ENCODE results near the gene CCNI2. TPM values are rescaled to one million over a fixed set of nuclear protein-coding genes. Genes with fewer than 3 reads are reported as not detected.

Gene CCNI2
- total RNA-seq, 1 experiment from 2014 or later = not detected

- Histone ChIP-seq H3K9me3 (replicated peaks) (no peaks in the 10 kb centered on the region), H3K36me3 (peaks cover 70% of the 10 kb centered on the region), H3K27ac (no peak overlapping the region), H3K4me3 (no peak overlapping the region), H3K27me3 (replicated peaks) (no peaks in the 10 kb centered on the region), H3K4me1 (replicated peaks) (peaks cover 19% of the 10 kb centered on the region)
- no peak for DNase-seq (ENCODE audit: low read depth in 1 of 2, low spot score in 2 of 2)
Observed at GRCh38 chr5:132764051-132764450, 16.8 kb downstream of the CCNI2 start.

DNA sequence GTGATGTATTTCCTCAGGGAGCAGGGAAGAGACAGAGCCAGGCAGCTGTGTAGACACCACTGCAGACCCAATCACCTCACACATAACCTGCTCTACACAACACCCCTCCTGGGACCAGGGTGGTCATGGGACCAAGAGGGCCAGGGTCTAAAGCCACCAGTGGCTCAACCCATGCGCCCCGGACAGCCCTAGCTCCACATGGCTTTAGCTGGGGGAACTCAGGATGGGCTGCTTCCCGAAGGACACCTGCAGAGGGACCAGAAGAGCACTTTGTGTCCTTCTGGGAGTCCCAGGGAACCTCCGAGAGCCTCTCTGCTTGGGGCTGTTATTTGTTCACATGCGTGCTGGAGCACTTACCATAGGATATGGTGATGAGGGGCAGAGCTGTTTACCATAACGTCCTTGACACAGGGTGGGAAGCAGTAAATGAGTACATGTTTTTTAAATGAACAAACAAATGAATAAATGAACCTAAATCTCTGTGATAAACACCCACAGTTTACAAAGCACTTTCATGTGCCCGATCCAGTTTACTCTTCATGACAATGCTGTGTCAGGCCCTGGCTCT, 17.5 kb downstream of the CCNI2 start:
- peaks cover 19% of the 10 kb centered on the region for H3K4me1 ChIP-seq (replicated peaks)
- no peak overlapping the region for H3K27ac ChIP-seq
- no peak for DNase-seq (ENCODE audit: low read depth in 1 of 2, low spot score in 2 of 2)
- H3K36me3 ChIP-seq = peaks cover 67% of the 10 kb centered on the region
- H3K4me3 ChIP-seq = no peak overlapping the region
- H3K9me3 ChIP-seq (replicated peaks) = no peaks in the 10 kb centered on the region
- no peaks in the 10 kb centered on the region for H3K27me3 ChIP-seq (replicated peaks)

DNA sequence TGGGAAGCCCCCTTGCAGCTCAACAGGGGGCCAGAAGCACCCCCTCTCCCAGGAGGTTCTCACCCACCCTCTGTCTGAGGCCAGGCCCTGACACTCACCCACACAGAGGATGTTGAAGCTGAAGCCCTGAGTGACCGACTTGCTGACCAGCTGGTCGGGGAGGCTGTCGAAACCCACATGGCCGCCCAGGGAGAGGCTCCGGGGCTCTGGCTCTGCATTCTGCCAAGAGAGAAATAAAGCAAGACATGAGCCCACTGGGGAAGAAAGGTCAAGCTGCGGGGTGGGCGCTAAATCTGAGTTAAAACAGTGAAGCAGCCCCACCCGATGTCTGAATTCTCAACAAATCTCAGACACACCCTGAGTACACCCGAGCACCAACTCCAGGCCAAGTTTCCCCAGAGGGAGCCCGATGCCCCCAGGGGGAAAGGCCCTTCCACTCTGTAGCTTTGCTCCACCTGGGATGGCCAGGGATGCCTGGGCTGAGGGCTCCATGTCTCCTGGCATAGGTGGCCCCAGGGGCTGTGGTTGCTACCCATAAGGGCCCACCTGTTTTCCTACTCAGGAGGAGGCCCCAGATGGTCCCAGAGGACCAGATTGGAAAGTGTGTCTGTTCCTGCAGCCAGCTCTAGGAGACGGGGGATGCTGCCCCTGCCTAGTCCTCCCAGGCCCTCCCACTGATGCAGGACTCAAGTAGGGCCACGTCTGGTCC, 18.2 kb downstream of the CCNI2 start:
- H3K27ac ChIP-seq = no peak overlapping the region
- no peak for DNase-seq (ENCODE audit: low read depth in 1 of 2, low spot score in 2 of 2)
- H3K4me1 ChIP-seq (replicated peaks) = peaks cover 19% of the 10 kb centered on the region
- H3K4me3 ChIP-seq = no peak overlapping the region
- H3K27me3 ChIP-seq (replicated peaks) = no peaks in the 10 kb centered on the region
- H3K36me3 ChIP-seq = peaks cover 60% of the 10 kb centered on the region
- H3K9me3 ChIP-seq (replicated peaks) = no peaks in the 10 kb centered on the region

- peaks cover 19% of the 10 kb centered on the region for H3K4me1 ChIP-seq (replicated peaks)
- DNase-seq (ENCODE audit: low read depth in 1 of 2, low spot score in 2 of 2) = no peak
- no peak overlapping the region for H3K27ac ChIP-seq
- no peaks in the 10 kb centered on the region for H3K27me3 ChIP-seq (replicated peaks)
- peaks cover 52% of the 10 kb centered on the region for H3K36me3 ChIP-seq
- no peak overlapping the region for H3K4me3 ChIP-seq
- no peaks in the 10 kb centered on the region for H3K9me3 ChIP-seq (replicated peaks)
Observed at GRCh38 chr5:132766020-132766805, 19.0 kb downstream of the CCNI2 start.

DNA sequence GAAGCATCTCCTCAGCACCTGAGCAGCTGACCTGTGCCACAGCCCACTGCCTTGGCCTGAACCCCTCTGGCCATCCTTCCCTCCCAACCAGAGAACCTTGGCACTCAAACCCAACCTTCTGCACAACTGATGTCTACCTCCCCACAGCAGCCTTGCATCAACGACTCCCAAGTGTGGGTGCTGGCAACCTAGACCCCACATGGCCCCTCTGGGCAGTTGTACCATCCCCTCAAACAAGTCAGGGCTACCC, 19.5 kb downstream of the CCNI2 start:
- no peaks in the 10 kb centered on the region for H3K9me3 ChIP-seq (replicated peaks)
- H3K27ac ChIP-seq = no peak overlapping the region
- no peak overlapping the region for H3K4me3 ChIP-seq
- no peaks in the 10 kb centered on the region for H3K27me3 ChIP-seq (replicated peaks)
- no peak for DNase-seq (ENCODE audit: low read depth in 1 of 2, low spot score in 2 of 2)
- H3K36me3 ChIP-seq = peaks cover 47% of the 10 kb centered on the region
- peaks cover 23% of the 10 kb centered on the region for H3K4me1 ChIP-seq (replicated peaks)

- H3K9me3 ChIP-seq (replicated peaks) = no peaks in the 10 kb centered on the region
- no peaks in the 10 kb centered on the region for H3K27me3 ChIP-seq (replicated peaks)
- peak overlapping the region; percentile 32 for H3K27ac ChIP-seq
- peaks cover 43% of the 10 kb centered on the region for H3K36me3 ChIP-seq
- no peak overlapping the region for H3K4me3 ChIP-seq
- DNase-seq (ENCODE audit: low read depth in 1 of 2, low spot score in 2 of 2) = no peak
- peaks cover 27% of the 10 kb centered on the region for H3K4me1 ChIP-seq (replicated peaks)
Observed at GRCh38 chr5:132767150-132767549, 19.9 kb downstream of the CCNI2 start.

- H3K4me1 ChIP-seq (replicated peaks) = peaks cover 31% of the 10 kb centered on the region
Observed at GRCh38 chr5:132768485-132768868, 21.3 kb downstream of the CCNI2 start.

GRCh38 chr5:132770476-132771159, 23.4 kb downstream of the CCNI2 start:
- Histone ChIP-seq H3K9me3 (replicated peaks) (no peaks in the 10 kb centered on the region), H3K4me3 (no peak overlapping the region), H3K36me3 (peaks cover 17% of the 10 kb centered on the region), H3K4me1 (replicated peaks) (peaks cover 33% of the 10 kb centered on the region), H3K27me3 (replicated peaks) (no peaks in the 10 kb centered on the region), H3K27ac (no peak overlapping the region)
- no peak for DNase-seq (ENCODE audit: low read depth in 1 of 2, low spot score in 2 of 2)

More at GRCh38 chr5:132768485-132768868, 21.3 kb downstream of the CCNI2 start:
- Histone ChIP-seq H3K27ac (no peak overlapping the region), H3K4me3 (no peak overlapping the region), H3K36me3 (peaks cover 30% of the 10 kb centered on the region), H3K9me3 (replicated peaks) (no peaks in the 10 kb centered on the region), H3K27me3 (replicated peaks) (no peaks in the 10 kb centered on the region)
- no peak for DNase-seq (ENCODE audit: low read depth in 1 of 2, low spot score in 2 of 2)

- H3K9me3 ChIP-seq (replicated peaks) = no peaks in the 10 kb centered on the region
- peaks cover 14% of the 10 kb centered on the region for H3K36me3 ChIP-seq
- H3K4me1 ChIP-seq (replicated peaks) = peaks cover 39% of the 10 kb centered on the region
- H3K27ac ChIP-seq = no peak overlapping the region
- peak in 1 of 2 experiments; percentile 35 for DNase-seq (ENCODE audit: low read depth in 1 of 2, low spot score in 2 of 2)
- H3K4me3 ChIP-seq = no peak overlapping the region
- H3K27me3 ChIP-seq (replicated peaks) = no peaks in the 10 kb centered on the region
Observed at GRCh38 chr5:132771503-132771998, 24.3 kb downstream of the CCNI2 start.

DNA sequence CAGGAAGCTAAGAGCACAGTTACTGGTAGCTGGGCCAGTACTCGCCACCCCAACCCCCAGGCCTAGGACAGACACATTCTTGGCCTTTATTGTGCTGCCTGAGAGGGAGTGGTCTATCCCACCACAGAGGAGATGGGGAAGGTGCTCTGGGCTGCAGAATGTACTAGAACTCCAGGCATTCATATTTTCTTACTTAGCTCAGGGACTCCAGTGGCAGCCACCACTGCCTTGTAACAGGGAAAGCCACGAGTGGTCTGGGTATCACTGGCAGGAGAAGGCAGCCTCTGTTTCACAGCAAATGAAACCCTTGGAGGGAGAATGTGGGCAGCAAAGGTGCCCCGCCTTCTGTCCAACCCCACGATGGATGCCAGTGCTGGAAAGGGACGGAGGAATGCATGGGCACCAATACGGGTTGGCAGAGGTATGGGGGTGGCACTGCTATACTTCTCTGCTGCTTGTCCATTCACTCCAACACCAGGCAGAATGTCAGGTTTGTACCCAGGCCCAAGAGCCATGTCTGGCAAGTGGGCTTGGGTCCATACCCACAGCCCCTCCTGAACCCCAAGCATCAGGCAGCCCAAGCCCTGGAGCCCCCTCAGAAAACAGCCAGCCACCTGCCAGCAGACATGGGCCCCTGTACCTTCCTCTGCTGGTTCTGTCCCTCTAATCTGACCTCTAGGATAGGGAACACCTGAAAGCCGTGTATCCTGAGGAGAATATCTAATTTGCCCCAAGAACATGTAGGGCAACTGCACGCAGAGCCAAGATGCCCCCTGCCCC, 25.3 kb downstream of the CCNI2 start:
- Histone ChIP-seq H3K9me3 (replicated peaks) (no peaks in the 10 kb centered on the region), H3K27me3 (replicated peaks) (no peaks in the 10 kb centered on the region), H3K4me1 (replicated peaks) (peaks cover 38% of the 10 kb centered on the region), H3K27ac (no peak overlapping the region), H3K4me3 (no peak overlapping the region), H3K36me3 (peaks cover 20% of the 10 kb centered on the region)
- no peak for DNase-seq (ENCODE audit: low read depth in 1 of 2, low spot score in 2 of 2)

GRCh38 chr5:132773114-132773513, 25.9 kb downstream of the CCNI2 start:
- peaks cover 22% of the 10 kb centered on the region for H3K36me3 ChIP-seq
- peaks cover 38% of the 10 kb centered on the region for H3K4me1 ChIP-seq (replicated peaks)
- no peaks in the 10 kb centered on the region for H3K27me3 ChIP-seq (replicated peaks)
- no peaks in the 10 kb centered on the region for H3K9me3 ChIP-seq (replicated peaks)
- no peak overlapping the region for H3K27ac ChIP-seq
- DNase-seq (ENCODE audit: low read depth in 1 of 2, low spot score in 2 of 2) = no peak
- no peak overlapping the region for H3K4me3 ChIP-seq

DNA sequence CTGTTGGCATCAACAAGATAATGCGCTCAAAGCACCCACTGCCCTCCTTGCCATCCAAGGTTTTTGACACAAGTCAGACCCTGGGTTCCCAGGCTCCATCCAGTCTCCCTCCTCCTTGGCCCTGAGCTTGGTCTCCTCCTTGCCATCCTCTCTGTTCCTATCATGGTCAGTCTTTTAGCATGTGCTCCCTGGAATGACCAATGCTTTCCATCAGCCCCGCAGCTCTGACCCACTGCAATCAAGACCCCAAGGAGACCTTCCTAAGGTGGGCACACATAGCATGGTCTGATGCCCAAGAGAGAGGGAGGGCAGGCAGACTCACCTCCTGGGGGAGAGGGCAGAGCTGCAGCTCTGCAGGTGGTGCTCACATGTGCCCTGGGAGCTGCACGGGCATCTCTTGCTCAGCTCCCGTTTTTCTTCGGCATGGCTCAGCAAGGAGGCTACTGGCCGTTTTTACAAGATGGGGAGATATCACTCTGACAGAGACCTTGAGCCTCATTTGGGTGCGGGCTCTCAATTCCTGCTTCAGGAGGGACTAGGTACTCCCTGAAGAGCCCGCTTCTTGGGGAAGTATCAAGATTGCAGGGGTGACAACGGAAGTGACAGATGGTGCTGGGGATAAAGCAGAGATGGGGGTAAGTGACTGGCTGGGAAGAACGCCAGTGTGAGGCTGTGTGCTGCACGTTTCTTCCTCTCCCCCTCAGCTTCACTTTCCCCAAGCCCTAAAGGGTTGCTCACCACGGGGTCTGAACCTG, 26.6 kb downstream of the CCNI2 start:
- DNase-seq (ENCODE audit: low read depth in 1 of 2, low spot score in 2 of 2) = no peak
- Histone ChIP-seq H3K9me3 (replicated peaks) (no peaks in the 10 kb centered on the region), H3K27ac (no peak overlapping the region), H3K27me3 (replicated peaks) (no peaks in the 10 kb centered on the region), H3K4me3 (no peak overlapping the region), H3K36me3 (peaks cover 22% of the 10 kb centered on the region), H3K4me1 (replicated peaks) (peaks cover 34% of the 10 kb centered on the region)

- H3K27ac ChIP-seq = no peak overlapping the region
- DNase-seq (ENCODE audit: low read depth in 1 of 2, low spot score in 2 of 2) = no peak
Observed at GRCh38 chr5:132774406-132774805, 27.2 kb downstream of the CCNI2 start.

More at GRCh38 chr5:132774406-132774805, 27.2 kb downstream of the CCNI2 start:
- Histone ChIP-seq H3K27me3 (replicated peaks) (no peaks in the 10 kb centered on the region), H3K36me3 (peaks cover 18% of the 10 kb centered on the region), H3K4me1 (replicated peaks) (peaks cover 34% of the 10 kb centered on the region), H3K4me3 (no peak overlapping the region), H3K9me3 (replicated peaks) (no peaks in the 10 kb centered on the region)
